ENCODE data around the gene GALNT3.
A peak's percentile ranks its signal among the peaks of the same experiment; 100 is the strongest.

The GALNT3 gene

GRCh38 chr2:165793779-165794535 lies at the start of gene GALNT3:
Gene GALNT3, minus strand, starts transcription at chr2:165794247. Its CDS starts 23,547 bp downstream, at chr2:165770700.
- H3K9me3 ChIP-seq (ENCODE audit: control insufficient read depth, low read length), result no peaks in the 10 kb centered on the region
- no peaks in the 10 kb centered on the region for H3K27me3 ChIP-seq (ENCODE audit: control insufficient read depth, insufficient read depth, low read length)
- peak within 1 kb of the TSS; percentile 99 for H3K9ac ChIP-seq (ENCODE audit: low read length)
- no peaks in the 10 kb centered on the region for H3K36me3 ChIP-seq (ENCODE audit: control insufficient read depth, insufficient read depth, low read length)
- H3K4me1 ChIP-seq (ENCODE audit: control insufficient read depth, insufficient read depth, low read length), result peaks cover 33% of the 10 kb centered on the region
- peak within 1 kb of the TSS; percentile 86 for H3K4me3 ChIP-seq (ENCODE audit: low read length)

GRCh38 chr2:165843351-165843750 lies 49.3 kb upstream of the GALNT3 start:
- H3K9me3 ChIP-seq (ENCODE audit: control insufficient read depth, low read length), result no peaks in the 10 kb centered on the region
- no peaks in the 10 kb centered on the region for H3K27me3 ChIP-seq (ENCODE audit: control insufficient read depth, insufficient read depth, low read length)
- H3K9ac ChIP-seq (ENCODE audit: low read length), result no peak overlapping the region
- H3K36me3 ChIP-seq (ENCODE audit: control insufficient read depth, insufficient read depth, low read length), result no peaks in the 10 kb centered on the region
- H3K4me3 ChIP-seq (ENCODE audit: low read length), result no peak overlapping the region
- H3K4me1 ChIP-seq (ENCODE audit: control insufficient read depth, insufficient read depth, low read length), result no peaks in the 10 kb centered on the region

- Histone ChIP-seq H3K9me3 (ENCODE audit: control insufficient read depth, low read length) (no peaks in the 10 kb centered on the region), H3K4me3 (ENCODE audit: low read length) (no peak overlapping the region)
Measured at GRCh38 chr2:165840333-165840958, 46.4 kb upstream of the GALNT3 start.

GRCh38 chr2:165839610-165840009 lies 45.6 kb upstream of the GALNT3 start:
- H3K36me3 ChIP-seq (ENCODE audit: control insufficient read depth, insufficient read depth, low read length), result no peaks in the 10 kb centered on the region
- no peaks in the 10 kb centered on the region for H3K9me3 ChIP-seq (ENCODE audit: control insufficient read depth, low read length)
- H3K27me3 ChIP-seq (ENCODE audit: control insufficient read depth, insufficient read depth, low read length), result no peaks in the 10 kb centered on the region

More at GRCh38 chr2:165840333-165840958, 46.4 kb upstream of the GALNT3 start:
- no peaks in the 10 kb centered on the region for H3K27me3 ChIP-seq (ENCODE audit: control insufficient read depth, insufficient read depth, low read length)
- H3K9ac ChIP-seq (ENCODE audit: low read length), result no peak overlapping the region
- no peaks in the 10 kb centered on the region for H3K4me1 ChIP-seq (ENCODE audit: control insufficient read depth, insufficient read depth, low read length)
- H3K36me3 ChIP-seq (ENCODE audit: control insufficient read depth, insufficient read depth, low read length), result no peaks in the 10 kb centered on the region

GRCh38 chr2:165837122-165837521 lies 43.1 kb upstream of the GALNT3 start:
- no peaks in the 10 kb centered on the region for H3K9me3 ChIP-seq (ENCODE audit: control insufficient read depth, low read length)
- no peaks in the 10 kb centered on the region for H3K27me3 ChIP-seq (ENCODE audit: control insufficient read depth, insufficient read depth, low read length)
- no peaks in the 10 kb centered on the region for H3K4me1 ChIP-seq (ENCODE audit: control insufficient read depth, insufficient read depth, low read length)

More at GRCh38 chr2:165839610-165840009, 45.6 kb upstream of the GALNT3 start:
- Histone ChIP-seq H3K4me3 (ENCODE audit: low read length) (no peak overlapping the region), H3K9ac (ENCODE audit: low read length) (no peak overlapping the region), H3K4me1 (ENCODE audit: control insufficient read depth, insufficient read depth, low read length) (no peaks in the 10 kb centered on the region)

GRCh38 chr2:165835363-165835762 lies 41.3 kb upstream of the GALNT3 start:
- no peak overlapping the region for H3K9ac ChIP-seq (ENCODE audit: low read length)
- no peaks in the 10 kb centered on the region for H3K9me3 ChIP-seq (ENCODE audit: control insufficient read depth, low read length)
- H3K36me3 ChIP-seq (ENCODE audit: control insufficient read depth, insufficient read depth, low read length), result no peaks in the 10 kb centered on the region
- no peak overlapping the region for H3K4me3 ChIP-seq (ENCODE audit: low read length)
- no peaks in the 10 kb centered on the region for H3K27me3 ChIP-seq (ENCODE audit: control insufficient read depth, insufficient read depth, low read length)
- no peaks in the 10 kb centered on the region for H3K4me1 ChIP-seq (ENCODE audit: control insufficient read depth, insufficient read depth, low read length)

More at GRCh38 chr2:165837122-165837521, 43.1 kb upstream of the GALNT3 start:
- H3K4me3 ChIP-seq (ENCODE audit: low read length), result no peak overlapping the region
- no peaks in the 10 kb centered on the region for H3K36me3 ChIP-seq (ENCODE audit: control insufficient read depth, insufficient read depth, low read length)
- no peak overlapping the region for H3K9ac ChIP-seq (ENCODE audit: low read length)

GRCh38 chr2:165833156-165833555 lies 39.1 kb upstream of the GALNT3 start:
- no peaks in the 10 kb centered on the region for H3K4me1 ChIP-seq (ENCODE audit: control insufficient read depth, insufficient read depth, low read length)
- no peaks in the 10 kb centered on the region for H3K36me3 ChIP-seq (ENCODE audit: control insufficient read depth, insufficient read depth, low read length)
- H3K27me3 ChIP-seq (ENCODE audit: control insufficient read depth, insufficient read depth, low read length), result no peaks in the 10 kb centered on the region
- H3K9me3 ChIP-seq (ENCODE audit: control insufficient read depth, low read length), result no peaks in the 10 kb centered on the region
- no peak overlapping the region for H3K4me3 ChIP-seq (ENCODE audit: low read length)
- no peak overlapping the region for H3K9ac ChIP-seq (ENCODE audit: low read length)

GRCh38 chr2:165827921-165828276 lies 33.9 kb upstream of the GALNT3 start:
- no peaks in the 10 kb centered on the region for H3K36me3 ChIP-seq (ENCODE audit: control insufficient read depth, insufficient read depth, low read length)
- H3K9ac ChIP-seq (ENCODE audit: low read length), result no peak overlapping the region
- no peaks in the 10 kb centered on the region for H3K27me3 ChIP-seq (ENCODE audit: control insufficient read depth, insufficient read depth, low read length)
- no peaks in the 10 kb centered on the region for H3K4me1 ChIP-seq (ENCODE audit: control insufficient read depth, insufficient read depth, low read length)
- H3K9me3 ChIP-seq (ENCODE audit: control insufficient read depth, low read length), result no peaks in the 10 kb centered on the region
- H3K4me3 ChIP-seq (ENCODE audit: low read length), result no peak overlapping the region

GRCh38 chr2:165827016-165827920 lies 33.2 kb upstream of the GALNT3 start:
- Histone ChIP-seq H3K27me3 (ENCODE audit: control insufficient read depth, insufficient read depth, low read length) (no peaks in the 10 kb centered on the region), H3K4me3 (ENCODE audit: low read length) (no peak overlapping the region), H3K9ac (ENCODE audit: low read length) (no peak overlapping the region), H3K9me3 (ENCODE audit: control insufficient read depth, low read length) (no peaks in the 10 kb centered on the region), H3K4me1 (ENCODE audit: control insufficient read depth, insufficient read depth, low read length) (no peaks in the 10 kb centered on the region), H3K36me3 (ENCODE audit: control insufficient read depth, insufficient read depth, low read length) (no peaks in the 10 kb centered on the region)

- no peaks in the 10 kb centered on the region for H3K36me3 ChIP-seq (ENCODE audit: control insufficient read depth, insufficient read depth, low read length)
- H3K4me3 ChIP-seq (ENCODE audit: low read length), result no peak overlapping the region
- no peak overlapping the region for H3K9ac ChIP-seq (ENCODE audit: low read length)
Measured at GRCh38 chr2:165825041-165825440, 31.0 kb upstream of the GALNT3 start.

GRCh38 chr2:165820296-165820695 lies 26.2 kb upstream of the GALNT3 start:
- Histone ChIP-seq H3K36me3 (ENCODE audit: control insufficient read depth, insufficient read depth, low read length) (no peaks in the 10 kb centered on the region), H3K27me3 (ENCODE audit: control insufficient read depth, insufficient read depth, low read length) (no peaks in the 10 kb centered on the region), H3K9me3 (ENCODE audit: control insufficient read depth, low read length) (no peaks in the 10 kb centered on the region), H3K9ac (ENCODE audit: low read length) (no peak overlapping the region), H3K4me3 (ENCODE audit: low read length) (no peak overlapping the region), H3K4me1 (ENCODE audit: control insufficient read depth, insufficient read depth, low read length) (peaks cover 3% of the 10 kb centered on the region)

More at GRCh38 chr2:165825041-165825440, 31.0 kb upstream of the GALNT3 start:
- no peaks in the 10 kb centered on the region for H3K27me3 ChIP-seq (ENCODE audit: control insufficient read depth, insufficient read depth, low read length)
- no peaks in the 10 kb centered on the region for H3K4me1 ChIP-seq (ENCODE audit: control insufficient read depth, insufficient read depth, low read length)
- no peaks in the 10 kb centered on the region for H3K9me3 ChIP-seq (ENCODE audit: control insufficient read depth, low read length)

- Histone ChIP-seq H3K9ac (ENCODE audit: low read length) (no peak overlapping the region), H3K4me3 (ENCODE audit: low read length) (no peak overlapping the region), H3K9me3 (ENCODE audit: control insufficient read depth, low read length) (no peaks in the 10 kb centered on the region), H3K4me1 (ENCODE audit: control insufficient read depth, insufficient read depth, low read length) (peaks cover 5% of the 10 kb centered on the region), H3K27me3 (ENCODE audit: control insufficient read depth, insufficient read depth, low read length) (no peaks in the 10 kb centered on the region), H3K36me3 (ENCODE audit: control insufficient read depth, insufficient read depth, low read length) (no peaks in the 10 kb centered on the region)
Measured at GRCh38 chr2:165818920-165819319, 24.9 kb upstream of the GALNT3 start.

Data from mucosa of stomach (tissue), 1 donor.